Transverse colon (tissue), 4 donors: Measurements from ENCODE around the gene CRTC1.

ENCODE experiments used
- CTCF ChIP-seq, 5 experiments: fragments of 200-600 bp in 3 of 5; fragments of 450-650 bp in 2 of 5; sonication (generic) in 3 of 5; IDR thresholded peaks; 1 replicate in 2 of 5; 2 replicates in 3 of 5; pipeline ENCODE4 v1.5.1; 2016 to 2017; ENCODE audit warnings: antibody characterized with exemption in 5 of 5, inconsistent platforms in 3 of 5, mild to moderate bottlenecking in 2 of 5, moderate library complexity in 1 of 5
- EP300 ChIP-seq: sonication (generic); formaldehyde crosslinking; IDR thresholded peaks from one replicate; pipeline ENCODE4 v1.6.1; 2017; ENCODE audit warnings: antibody characterized with exemption, low read depth
- POLR2A ChIP-seq: fragments of 450-650 bp; IDR thresholded peaks from one replicate; pipeline ENCODE4 v1.6.1; 2016; ENCODE audit warnings: antibody characterized with exemption, mild to moderate bottlenecking, moderate library complexity
- POLR2AphosphoS5 ChIP-seq, 3 donors: sonication (generic); formaldehyde crosslinking; IDR thresholded peaks; one replicate each; pipeline ENCODE4 v1.6.1; 2016; ENCODE audit warnings: antibody characterized with exemption in 3 of 3

- TF ChIP-seq POLR2A (no peak), CTCF (IDR thresholded peaks at IDR 0.05) (no peak), POLR2AphosphoS5 (IDR thresholded peaks at IDR 0.05) (no peak), EP300 (no peak)
Measured at GRCh38 chr19:18712981-18713380, 29.5 kb downstream of the CRTC1 start.
